ENCODE data around the gene CALR.

DNA sequence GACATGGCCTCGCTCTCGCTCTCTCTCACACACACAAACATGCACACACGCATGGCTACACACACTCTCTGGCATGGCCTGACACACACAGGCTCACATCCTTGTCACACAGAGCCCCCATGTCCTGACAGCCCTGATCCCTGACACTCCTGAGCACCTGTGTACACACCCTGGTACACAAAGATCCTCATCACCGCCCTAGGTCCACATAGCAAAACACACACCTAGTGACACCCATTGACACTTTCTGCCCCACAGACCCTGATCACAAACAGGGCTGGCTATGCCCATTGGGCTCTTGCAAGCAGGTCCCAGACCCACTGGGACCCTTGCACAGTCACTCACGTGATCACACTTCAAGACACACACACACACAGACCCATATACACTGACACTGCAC, 52.9 kb downstream of the CALR start:
- TF ChIP-seq, protein P1, sequence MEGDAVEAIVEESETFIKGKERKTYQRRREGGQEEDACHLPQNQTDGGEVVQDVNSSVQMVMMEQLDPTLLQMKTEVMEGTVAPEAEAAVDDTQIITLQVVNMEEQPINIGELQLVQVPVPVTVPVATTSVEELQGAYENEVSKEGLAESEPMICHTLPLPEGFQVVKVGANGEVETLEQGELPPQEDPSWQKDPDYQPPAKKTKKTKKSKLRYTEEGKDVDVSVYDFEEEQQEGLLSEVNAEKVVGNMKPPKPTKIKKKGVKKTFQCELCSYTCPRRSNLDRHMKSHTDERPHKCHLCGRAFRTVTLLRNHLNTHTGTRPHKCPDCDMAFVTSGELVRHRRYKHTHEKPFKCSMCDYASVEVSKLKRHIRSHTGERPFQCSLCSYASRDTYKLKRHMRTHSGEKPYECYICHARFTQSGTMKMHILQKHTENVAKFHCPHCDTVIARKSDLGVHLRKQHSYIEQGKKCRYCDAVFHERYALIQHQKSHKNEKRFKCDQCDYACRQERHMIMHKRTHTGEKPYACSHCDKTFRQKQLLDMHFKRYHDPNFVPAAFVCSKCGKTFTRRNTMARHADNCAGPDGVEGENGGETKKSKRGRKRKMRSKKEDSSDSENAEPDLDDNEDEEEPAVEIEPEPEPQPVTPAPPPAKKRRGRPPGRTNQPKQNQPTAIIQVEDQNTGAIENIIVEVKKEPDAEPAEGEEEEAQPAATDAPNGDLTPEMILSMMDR (IDR thresholded peaks at IDR 0.05): no peak
- TF ChIP-seq, protein P2, sequence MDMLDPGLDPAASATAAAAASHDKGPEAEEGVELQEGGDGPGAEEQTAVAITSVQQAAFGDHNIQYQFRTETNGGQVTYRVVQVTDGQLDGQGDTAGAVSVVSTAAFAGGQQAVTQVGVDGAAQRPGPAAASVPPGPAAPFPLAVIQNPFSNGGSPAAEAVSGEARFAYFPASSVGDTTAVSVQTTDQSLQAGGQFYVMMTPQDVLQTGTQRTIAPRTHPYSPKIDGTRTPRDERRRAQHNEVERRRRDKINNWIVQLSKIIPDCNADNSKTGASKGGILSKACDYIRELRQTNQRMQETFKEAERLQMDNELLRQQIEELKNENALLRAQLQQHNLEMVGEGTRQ (IDR thresholded peaks at IDR 0.05; ENCODE audit: borderline replicate concordance, low read depth, low read length): no peak

Data from SK-N-SH (cell line).